HG03354 (cell line): ENCODE results near the gene FAM50B.

Experiments
- ATAC-seq: cut with Tn5 transposase; IDR thresholded peaks from one replicate; pipeline ENCODE4 v1.9.1; 2021; ENCODE audit warnings: mild to moderate bottlenecking; ENCODE audit not compliant: unreplicated experiment, poor library complexity, severe bottlenecking

Gene FAM50B

DNA sequence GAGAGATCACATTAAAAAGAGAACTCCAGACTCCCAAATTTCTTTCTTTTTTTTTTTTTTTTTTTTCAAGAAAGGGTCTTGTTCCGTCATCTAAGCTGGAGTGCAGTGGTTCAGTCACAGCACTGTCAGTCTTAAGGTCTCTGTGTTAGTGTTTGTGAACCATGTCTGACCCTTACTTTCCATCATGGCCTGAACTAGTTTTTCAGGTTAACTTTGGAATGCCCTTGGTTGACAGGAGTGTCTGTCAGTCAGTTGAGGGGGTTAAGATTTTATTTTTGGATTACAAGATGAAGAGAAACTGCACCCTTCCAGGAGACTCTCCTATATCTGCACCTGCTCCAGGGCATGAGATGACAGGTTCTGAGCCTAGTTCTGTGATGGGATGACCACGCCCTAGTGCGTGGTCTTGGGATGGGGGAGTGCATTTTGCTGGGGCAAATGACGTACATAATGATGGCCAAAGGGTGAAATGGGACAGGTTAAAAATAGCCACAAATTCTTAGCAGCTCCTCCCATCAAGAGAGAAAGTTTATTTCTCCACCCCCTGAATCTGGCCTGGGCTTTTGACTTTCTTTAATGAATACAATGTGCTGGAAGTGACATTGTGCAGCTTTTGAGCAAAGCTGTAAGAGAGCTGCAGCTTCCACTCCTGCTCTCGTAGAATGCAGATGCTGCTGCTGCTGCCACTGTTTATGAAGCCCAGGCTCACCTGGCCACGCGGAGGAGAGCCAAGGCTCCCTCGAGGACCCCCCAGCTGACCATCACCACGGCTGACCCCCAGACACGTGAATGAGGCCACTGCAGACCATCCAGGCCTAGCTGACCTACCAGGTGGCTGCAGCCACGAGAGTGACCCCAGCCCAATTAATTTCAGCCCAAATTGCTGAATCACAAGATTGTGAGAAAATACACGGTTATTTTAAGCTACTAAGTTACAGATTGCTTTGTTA is 29.7 kb upstream of the FAM50B start:
- ATAC-seq, result no peak

DNA sequence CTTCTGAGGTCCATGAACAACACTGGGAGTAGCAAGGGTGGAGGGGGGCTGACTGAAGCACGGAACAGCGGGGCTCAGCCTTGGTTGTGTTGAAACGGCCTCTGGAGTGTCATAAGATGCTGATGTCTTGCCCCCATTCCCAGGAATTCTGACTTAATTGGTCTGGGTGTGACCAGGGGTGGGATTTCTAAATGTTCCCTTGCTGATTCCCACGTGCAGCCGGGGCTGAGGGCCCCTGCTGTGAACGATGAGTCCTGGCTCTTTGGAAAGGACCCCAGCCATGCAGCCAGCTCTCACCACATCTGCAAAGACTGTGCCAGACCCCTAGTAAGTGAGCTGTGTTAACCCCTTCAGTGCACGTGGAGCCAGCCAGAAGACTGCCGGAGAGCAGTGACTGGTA is 28.6 kb upstream of the FAM50B start:
- no peak for ATAC-seq

DNA sequence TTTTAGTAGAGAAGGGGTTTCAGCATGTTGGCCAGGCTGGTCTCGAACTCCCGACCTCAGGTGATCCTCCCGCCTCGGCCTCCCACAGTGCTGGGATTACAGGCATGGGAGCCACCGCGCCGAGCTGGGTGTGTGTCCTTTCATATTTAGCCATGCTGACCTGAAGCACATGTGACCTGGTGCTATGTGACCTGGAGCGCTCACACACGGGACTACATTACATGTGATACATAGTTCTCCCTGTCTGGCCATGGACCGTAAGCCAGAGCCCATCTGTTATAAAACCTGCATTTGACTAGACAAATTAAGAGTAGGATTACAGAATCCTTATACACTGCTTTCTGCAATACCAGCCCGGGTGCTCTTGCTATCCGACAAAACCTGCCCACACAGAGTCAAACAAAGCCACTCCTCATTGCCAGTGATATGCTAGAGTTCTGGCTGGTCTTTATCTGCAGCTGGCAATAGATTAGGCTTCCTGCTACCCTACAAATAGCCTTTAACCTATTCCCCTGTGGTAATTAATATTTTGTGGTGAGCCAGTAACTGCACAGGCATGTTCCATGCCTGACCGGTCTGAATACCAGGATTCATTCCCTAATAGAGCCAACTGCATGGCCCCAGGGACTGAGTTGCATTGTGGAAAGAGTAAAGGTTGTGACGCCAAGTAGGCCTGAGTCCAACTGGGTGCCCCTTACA is 26.3 kb upstream of the FAM50B start:
- ATAC-seq, result no peak

GRCh38 chr6:3823671-3824070 is 25.5 kb upstream of the FAM50B start:
- ATAC-seq, result no peak

GRCh38 chr6:3825331-3825831 is 23.8 kb upstream of the FAM50B start:
- no peak for ATAC-seq

DNA sequence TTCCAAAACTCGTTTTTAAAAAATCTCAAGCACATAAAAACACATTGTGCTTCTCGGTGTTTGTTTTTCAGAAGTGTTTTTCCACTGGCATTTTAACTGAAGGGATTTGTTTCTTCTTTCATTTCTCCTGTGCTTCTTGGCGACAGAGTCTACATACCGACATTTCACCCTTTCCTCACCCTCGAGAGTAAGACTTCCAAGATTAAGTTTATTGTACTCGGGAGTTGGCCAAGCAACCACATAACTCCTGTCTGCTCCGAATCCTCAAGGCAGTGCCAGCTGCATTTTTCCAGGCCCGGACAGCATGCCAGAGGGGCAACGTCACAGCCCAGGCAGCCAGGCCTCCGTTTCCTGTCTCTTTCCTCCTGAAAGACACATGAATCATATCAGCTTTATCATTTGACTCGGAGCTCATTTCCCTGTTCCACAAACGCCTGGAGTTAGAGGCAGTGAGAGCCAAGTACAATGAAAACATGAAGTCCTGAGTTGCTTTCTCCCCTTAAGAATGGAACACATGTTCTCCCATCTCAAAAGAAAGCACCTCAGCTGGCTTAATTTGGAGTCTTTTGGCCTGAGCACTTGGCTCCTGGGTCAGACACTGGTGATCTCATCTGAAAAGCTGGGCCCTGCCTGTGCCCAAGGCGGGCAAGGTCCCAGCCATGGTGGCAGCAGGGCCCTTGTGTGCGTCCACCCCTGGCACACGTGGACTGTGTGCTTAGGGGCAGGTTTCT is 23.2 kb upstream of the FAM50B start:
- no peak for ATAC-seq

DNA sequence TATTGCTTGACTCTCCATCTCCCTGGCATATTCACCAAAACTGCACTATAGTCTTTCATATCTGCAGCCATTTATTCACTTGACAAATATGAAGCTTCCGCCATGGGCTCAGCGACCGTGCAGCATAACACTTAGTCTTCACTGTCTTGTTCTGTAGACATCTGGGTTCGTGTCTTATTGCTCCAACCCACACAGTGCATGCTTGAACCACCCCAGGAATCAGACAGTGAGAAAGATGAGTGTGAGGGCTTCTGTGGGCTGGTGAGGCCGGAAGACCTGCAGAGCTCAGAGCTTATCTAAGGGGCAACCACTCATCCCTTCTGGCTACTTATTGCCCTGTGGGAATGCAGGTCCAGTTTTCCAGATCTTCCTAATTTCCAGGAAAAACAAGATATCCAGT is 19.9 kb upstream of the FAM50B start:
- ATAC-seq, result no peak

GRCh38 chr6:3830806-3831205 is 18.4 kb upstream of the FAM50B start:
- ATAC-seq, result no peak

DNA sequence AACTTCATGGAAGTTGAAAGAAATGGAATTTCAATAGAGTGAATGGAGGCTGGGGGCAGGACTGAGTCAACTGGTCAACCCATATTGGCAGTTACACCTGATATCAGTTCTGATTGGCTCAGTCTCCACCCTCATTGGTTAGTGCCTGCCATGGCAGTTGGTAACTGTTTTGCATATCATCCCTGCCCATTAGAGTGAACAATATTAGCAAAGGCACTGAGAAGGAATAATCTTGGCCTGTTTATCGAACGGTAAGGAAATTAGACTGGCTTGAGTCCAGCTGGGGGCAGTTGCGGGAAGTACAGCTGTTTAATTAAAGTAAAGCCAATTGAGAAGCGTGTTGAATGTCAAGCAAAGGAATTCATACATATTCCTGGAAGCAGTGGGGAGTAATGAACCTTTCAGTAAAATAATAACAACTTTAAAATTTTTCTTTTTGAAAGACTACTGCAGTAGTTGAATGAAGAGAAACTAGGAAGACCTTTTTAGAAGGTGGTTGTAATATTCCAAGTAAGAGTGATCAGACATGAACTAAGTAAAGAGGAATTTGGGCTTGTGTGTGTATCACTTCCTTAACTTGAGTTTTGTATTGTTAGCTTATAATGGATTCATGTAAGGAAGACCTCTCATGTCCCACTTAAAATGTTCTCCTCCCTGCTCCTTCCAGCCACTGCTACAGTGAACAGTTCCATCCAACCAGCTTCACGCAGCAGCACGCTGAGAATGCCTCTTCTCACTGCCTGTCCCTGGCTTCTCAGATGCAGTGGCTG is 17.2 kb upstream of the FAM50B start:
- no peak for ATAC-seq

DNA sequence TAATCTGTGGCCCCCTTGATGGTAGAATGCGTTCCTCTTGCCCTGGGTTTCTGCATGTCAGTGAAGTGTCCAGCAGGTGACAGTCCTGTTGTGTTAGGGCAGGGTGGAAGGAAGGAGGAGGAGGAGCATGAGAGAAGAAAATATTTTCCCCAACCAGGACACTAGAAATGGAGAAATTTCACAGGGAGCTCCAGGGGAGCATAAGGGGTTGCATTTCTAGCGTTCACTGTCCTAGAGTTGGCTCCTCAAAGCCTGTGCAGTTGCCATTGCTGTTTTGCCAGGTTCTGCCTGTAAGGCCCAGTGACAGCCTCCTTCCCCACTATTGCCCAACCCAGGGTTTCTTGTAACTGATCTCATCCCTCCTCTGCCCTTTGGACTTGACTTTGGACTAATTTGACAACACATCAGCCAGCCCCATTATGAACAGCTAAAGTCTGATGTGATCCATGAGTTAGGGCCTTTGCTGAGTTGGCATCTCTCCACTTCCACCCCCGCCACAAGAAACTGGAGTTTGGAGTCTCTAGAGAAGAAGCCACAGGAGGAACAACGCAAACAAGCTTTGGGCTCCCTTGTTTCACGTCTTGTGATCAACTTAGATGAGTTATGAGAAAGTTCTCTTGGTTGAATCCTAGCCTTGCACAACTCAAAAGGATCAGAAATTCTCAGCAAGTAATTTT is 14.0 kb upstream of the FAM50B start:
- no peak for ATAC-seq

DNA sequence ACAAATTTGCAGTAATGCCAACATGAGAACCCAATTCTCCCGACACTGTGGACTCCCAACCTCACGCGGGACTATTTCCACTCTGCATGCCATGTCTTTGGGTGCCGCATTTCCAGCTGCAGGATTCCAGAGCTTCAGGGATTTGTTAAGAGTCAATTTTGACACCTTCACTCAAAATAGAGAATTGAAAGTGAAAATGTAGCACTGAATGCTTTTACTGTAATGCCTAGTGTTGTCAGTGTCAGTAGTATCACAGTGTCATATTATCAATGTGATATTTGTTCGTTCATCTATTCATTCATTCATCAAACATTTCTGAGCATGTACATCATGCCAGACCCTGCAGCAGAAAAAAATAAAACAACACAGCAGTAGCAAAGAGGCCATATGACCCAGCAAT is 13.4 kb upstream of the FAM50B start:
- no peak for ATAC-seq

- ATAC-seq, result no peak
Measured at GRCh38 chr6:3836566-3836965, 12.6 kb upstream of the FAM50B start.

DNA sequence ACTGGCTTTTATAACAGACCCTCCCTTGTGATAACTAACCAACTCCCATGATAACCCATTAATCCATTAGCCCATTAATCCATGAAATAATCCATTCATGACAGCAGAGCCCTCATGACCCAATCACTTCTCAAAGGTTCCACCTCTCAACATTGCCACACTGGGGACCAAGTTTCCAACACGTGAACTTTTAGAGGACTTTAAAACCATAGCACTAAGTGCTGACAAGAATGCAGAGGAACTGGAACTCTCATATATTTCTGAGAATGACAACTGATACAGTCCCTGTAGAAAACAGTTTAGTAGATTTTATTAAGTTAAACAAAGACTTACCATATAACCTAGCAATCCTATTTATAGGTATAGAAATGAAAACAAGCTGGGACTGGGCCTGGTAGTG is 11.4 kb upstream of the FAM50B start:
- ATAC-seq, result no peak

GRCh38 chr6:3838992-3839867 is 9.9 kb upstream of the FAM50B start:
- ATAC-seq, result no peak

DNA sequence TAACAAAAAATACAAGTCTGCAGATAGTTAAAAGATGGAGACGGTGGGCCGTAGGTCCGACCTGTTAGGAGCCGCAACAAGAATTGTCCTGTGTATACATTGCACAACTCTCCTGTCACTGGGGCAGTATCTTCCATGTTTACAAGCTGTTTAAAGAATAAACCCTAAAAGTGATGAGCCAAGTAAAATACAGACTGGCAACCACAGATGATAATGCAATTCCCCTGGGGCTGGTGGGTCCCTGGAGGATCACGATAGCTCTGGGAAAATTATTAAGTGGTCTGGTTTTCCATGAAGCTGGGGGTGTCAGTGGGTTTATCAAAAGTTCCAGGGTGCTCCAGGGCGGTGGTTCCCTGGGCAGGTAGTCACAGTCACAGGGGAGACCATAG is 8.1 kb upstream of the FAM50B start:
- no peak for ATAC-seq

GRCh38 chr6:3841711-3842565 is 7.2 kb upstream of the FAM50B start:
- ATAC-seq, result no peak

DNA sequence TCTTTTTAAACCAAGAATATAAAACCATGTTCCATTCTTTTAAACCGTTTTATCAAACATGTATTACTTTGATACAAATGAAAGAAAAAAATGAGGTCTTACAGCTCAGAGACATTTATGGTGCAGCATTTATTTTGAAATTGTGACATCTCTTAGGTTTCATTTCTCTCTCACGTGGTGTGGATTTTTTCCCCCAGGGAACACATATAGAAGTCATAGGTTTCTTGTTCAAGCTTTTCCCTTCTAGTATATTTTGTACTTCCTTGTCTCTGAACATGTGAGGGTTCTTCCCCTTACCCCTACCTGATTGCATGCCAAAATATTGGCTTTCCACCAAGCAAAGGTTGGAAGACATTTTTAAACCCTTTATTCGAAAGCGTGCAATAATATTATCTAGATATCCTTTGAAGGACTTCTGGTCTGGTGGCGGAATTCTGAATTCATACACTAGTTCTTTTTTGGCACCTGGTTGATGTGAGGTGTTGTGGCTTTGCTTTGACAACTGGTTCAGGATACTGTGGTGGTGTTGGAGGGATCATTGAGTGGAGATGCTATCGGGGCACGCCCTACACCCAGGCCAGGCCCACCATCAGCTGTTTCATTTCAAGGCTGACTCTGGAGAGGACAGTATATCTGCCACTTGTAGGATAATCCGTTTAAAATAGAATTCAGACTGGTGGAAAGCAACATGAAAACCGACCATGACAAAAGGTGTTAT is 5.6 kb upstream of the FAM50B start:
- ATAC-seq, result no peak
